HL-60 (cell line): ENCODE results near the gene ARL5C.
A peak's percentile ranks its signal among the peaks of the same experiment; 100 is the strongest.

Source experiments
- DNase-seq, 2 experiments: peaks; one replicate each; pipeline ENCODE4 v3.0.0-alpha.2; 2010 to 2020; ENCODE audit warnings: low read depth in 1 of 2, low spot score in 1 of 2
- H3K27ac ChIP-seq: fragments of 250-450 bp; sonication (Bioruptor Pico); replicated peaks from 2 replicates; pipeline ENCODE4 v1.5.1; 2020; ENCODE audit warnings: mild to moderate bottlenecking, moderate library complexity
- H3K27me3 ChIP-seq: fragments of 250-450 bp; sonication (Bioruptor Pico); 2 replicates; pipeline ENCODE4 v1.5.1; 2021; ENCODE audit warnings: mild to moderate bottlenecking, moderate library complexity; ENCODE audit not compliant: insufficient read depth, poor library complexity, severe bottlenecking
- H3K4me3 ChIP-seq: replicated peaks from 2 replicates; pipeline ENCODE4 v1.5.1; 2011; ENCODE audit warnings: mild to moderate bottlenecking, control low read depth, low read length; ENCODE audit not compliant: insufficient read depth
- CTCF ChIP-seq: IDR thresholded peaks from one replicate; pipeline ENCODE4 v1.5.1; 2011; ENCODE audit warnings: low read length, control low read depth, inconsistent platforms; ENCODE audit not compliant: insufficient read depth
- GABPA ChIP-seq: IDR thresholded peaks from 2 replicates; pipeline ENCODE4 v1.6.1; 2012; ENCODE audit warnings: low read depth
- POLR2AphosphoS5 ChIP-seq: IDR thresholded peaks from 2 replicates; pipeline ENCODE4 v1.6.1; 2012; ENCODE audit warnings: low read depth
- SPI1 ChIP-seq: IDR thresholded peaks from 2 replicates; pipeline ENCODE4 v1.6.1; 2012; ENCODE audit warnings: low read depth, mild to moderate bottlenecking, borderline replicate concordance
- TF ChIP-seq, protein P1 (sequence below): IDR thresholded peaks from 2 replicates; pipeline ENCODE4 v1.6.1; 2012; ENCODE audit warnings: low read depth; ENCODE audit not compliant: insufficient replicate concordance

ARL5C gene

DNA sequence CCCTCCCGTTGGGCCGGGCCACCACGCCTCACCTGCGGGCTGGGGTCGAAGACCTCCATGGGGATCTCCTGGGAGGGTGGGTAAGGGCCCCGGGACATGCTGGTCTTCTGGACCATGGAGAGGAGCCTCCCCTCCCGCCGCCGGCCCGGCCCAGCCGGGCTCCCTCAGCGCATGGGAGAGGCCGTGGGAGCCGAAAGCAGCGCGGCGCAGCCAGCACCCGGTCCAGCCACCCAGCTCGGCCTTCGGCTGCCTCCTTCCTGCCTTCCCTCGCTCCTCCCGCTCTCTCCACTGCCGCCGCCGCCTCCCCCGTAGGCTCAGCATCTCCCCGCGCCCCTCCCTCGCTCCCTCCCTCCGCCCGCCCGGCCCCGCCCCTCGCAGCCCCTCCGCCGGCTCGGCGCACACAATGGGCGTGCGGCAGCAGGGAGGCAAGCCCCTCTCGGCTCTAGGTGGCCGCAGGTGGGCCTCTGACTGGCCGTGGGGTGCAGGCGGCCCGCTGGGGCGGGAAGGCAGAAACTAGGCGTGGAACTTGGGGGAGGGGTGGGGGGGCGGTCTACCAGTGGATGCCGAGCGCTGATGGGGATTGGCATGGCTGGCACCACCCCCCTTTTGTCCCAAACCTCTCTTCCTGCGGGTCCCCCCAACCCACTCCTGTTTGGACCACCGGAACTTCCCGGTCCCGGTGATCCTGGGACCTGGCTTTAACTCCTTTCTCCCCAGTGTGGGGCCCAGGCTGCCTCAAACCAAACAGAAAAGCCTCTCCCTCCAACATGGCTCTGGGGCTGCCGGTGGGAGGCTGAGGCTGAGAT, 31.6 kb upstream of the ARL5C start, which contains the start of gene CACNB1:
TSS of gene CACNB1 (minus strand) at position 290 of the 806 bp plus-strand sequence. CDS start at position 116, 174 bp downstream.
- peak within 1 kb of the TSS; percentile 26 for H3K4me3 ChIP-seq
- TF ChIP-seq POLR2AphosphoS5 (no peak), GABPA (no peak), SPI1 (no peak), CTCF (no peak)
- TF ChIP-seq, protein P1, sequence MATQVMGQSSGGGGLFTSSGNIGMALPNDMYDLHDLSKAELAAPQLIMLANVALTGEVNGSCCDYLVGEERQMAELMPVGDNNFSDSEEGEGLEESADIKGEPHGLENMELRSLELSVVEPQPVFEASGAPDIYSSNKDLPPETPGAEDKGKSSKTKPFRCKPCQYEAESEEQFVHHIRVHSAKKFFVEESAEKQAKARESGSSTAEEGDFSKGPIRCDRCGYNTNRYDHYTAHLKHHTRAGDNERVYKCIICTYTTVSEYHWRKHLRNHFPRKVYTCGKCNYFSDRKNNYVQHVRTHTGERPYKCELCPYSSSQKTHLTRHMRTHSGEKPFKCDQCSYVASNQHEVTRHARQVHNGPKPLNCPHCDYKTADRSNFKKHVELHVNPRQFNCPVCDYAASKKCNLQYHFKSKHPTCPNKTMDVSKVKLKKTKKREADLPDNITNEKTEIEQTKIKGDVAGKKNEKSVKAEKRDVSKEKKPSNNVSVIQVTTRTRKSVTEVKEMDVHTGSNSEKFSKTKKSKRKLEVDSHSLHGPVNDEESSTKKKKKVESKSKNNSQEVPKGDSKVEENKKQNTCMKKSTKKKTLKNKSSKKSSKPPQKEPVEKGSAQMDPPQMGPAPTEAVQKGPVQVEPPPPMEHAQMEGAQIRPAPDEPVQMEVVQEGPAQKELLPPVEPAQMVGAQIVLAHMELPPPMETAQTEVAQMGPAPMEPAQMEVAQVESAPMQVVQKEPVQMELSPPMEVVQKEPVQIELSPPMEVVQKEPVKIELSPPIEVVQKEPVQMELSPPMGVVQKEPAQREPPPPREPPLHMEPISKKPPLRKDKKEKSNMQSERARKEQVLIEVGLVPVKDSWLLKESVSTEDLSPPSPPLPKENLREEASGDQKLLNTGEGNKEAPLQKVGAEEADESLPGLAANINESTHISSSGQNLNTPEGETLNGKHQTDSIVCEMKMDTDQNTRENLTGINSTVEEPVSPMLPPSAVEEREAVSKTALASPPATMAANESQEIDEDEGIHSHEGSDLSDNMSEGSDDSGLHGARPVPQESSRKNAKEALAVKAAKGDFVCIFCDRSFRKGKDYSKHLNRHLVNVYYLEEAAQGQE = no peak
- H3K27ac ChIP-seq = no peak within 1 kb of the TSS
- peaks cover 19% of the 10 kb centered on the region for H3K27me3 ChIP-seq
- no peak for DNase-seq

- Histone ChIP-seq H3K4me3 (peak overlapping the region; percentile 26), H3K27ac (no peak overlapping the region), H3K27me3 (peaks cover 19% of the 10 kb centered on the region)
- TF ChIP-seq GABPA (no peak), SPI1 (no peak), POLR2AphosphoS5 (no peak), CTCF (no peak)
- TF ChIP-seq, protein P1 = no peak
- DNase-seq = no peak
Measured at GRCh38 chr17:39196808-39197291, 30.9 kb upstream of the ARL5C start.

DNA sequence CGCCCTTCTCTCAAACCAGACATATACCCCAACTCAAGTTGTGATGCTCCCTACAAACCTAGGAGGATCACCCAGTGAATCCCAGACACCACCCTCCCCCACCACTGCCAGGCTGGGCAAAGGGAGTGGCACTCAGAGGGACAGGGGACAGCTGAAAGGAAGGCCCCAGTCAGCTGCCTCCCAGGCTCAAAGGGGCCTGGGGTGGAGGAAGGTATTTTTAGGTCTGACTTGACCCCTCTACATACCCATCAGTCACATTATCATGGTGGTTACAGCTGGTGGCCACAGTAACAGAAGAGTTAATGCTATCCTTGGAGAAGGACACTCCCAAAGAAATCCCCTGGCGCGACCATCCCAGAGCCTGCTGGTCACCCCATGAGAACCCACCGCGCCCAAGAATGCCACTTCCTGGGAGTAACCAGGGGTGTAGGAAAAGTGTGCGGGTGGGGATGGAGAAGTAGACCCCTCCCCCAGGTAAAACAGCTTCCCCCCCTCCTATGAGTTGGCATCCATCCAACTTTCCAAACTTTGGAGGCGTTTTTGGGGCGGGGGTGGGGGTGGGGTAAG, 30.4 kb upstream of the ARL5C start:
- no peak for TF ChIP-seq GABPA
- no peak for DNase-seq
- H3K4me3 ChIP-seq = no peak overlapping the region
- H3K27ac ChIP-seq = no peak overlapping the region
- H3K27me3 ChIP-seq = peaks cover 19% of the 10 kb centered on the region

GRCh38 chr17:39195568-39196160, 29.7 kb upstream of the ARL5C start:
- TF ChIP-seq POLR2AphosphoS5 (no peak), CTCF (no peak), GABPA (no peak), SPI1 (no peak)
- TF ChIP-seq, protein P1 = no peak
- Histone ChIP-seq H3K27ac (no peak overlapping the region), H3K4me3 (no peak overlapping the region), H3K27me3 (peaks cover 19% of the 10 kb centered on the region)
- DNase-seq = no peak
